ENCODE results near the gene CYRIA.

CYRIA gene

DNA sequence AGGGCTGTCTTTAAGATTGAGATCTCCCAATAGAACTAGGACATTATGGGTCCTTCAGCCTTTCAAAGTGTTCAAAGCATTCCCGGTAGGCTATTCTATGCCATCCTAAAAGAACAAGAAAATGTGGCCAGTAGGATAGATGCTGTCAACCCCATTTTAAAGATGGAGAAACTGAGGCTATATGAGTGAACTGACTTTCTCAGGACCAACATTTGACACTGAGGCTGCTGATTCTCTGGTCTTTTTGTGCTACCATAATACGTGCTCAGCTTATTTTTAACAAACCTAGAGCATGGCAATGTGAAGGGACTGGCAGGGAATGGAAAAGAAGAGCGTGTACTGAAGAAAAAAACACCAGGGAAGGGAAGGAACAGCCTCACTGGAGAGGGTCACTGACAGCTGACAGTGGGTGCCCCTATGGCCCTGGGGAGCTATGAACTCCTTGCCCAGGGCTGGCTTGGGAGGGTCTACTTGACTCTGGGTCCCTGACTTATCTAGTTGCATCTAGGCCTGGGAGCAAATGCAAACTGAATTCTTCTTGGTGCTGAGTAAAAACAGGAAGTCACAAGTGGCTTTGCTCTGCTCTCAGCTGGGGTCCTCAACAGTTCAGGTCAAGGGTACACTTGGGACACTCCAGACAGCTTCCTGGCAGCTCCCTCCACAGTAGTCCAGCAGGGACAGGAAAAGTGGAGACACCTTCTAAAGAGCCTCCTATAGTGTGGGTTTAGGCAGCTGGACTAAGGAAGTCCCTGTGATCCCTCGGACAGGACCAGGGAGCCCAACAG lies 2.3 kb downstream of the CYRIA start:
- no peak overlapping the region for H3K4me3 ChIP-seq (ENCODE audit: low read length)
- DNase-seq (ENCODE audit: low read depth) = no peak
- TF ChIP-seq, protein P1, sequence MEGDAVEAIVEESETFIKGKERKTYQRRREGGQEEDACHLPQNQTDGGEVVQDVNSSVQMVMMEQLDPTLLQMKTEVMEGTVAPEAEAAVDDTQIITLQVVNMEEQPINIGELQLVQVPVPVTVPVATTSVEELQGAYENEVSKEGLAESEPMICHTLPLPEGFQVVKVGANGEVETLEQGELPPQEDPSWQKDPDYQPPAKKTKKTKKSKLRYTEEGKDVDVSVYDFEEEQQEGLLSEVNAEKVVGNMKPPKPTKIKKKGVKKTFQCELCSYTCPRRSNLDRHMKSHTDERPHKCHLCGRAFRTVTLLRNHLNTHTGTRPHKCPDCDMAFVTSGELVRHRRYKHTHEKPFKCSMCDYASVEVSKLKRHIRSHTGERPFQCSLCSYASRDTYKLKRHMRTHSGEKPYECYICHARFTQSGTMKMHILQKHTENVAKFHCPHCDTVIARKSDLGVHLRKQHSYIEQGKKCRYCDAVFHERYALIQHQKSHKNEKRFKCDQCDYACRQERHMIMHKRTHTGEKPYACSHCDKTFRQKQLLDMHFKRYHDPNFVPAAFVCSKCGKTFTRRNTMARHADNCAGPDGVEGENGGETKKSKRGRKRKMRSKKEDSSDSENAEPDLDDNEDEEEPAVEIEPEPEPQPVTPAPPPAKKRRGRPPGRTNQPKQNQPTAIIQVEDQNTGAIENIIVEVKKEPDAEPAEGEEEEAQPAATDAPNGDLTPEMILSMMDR (conservative IDR thresholded peaks at IDR 0.05; ENCODE audit: low read depth, low read length) = no peak

DNA sequence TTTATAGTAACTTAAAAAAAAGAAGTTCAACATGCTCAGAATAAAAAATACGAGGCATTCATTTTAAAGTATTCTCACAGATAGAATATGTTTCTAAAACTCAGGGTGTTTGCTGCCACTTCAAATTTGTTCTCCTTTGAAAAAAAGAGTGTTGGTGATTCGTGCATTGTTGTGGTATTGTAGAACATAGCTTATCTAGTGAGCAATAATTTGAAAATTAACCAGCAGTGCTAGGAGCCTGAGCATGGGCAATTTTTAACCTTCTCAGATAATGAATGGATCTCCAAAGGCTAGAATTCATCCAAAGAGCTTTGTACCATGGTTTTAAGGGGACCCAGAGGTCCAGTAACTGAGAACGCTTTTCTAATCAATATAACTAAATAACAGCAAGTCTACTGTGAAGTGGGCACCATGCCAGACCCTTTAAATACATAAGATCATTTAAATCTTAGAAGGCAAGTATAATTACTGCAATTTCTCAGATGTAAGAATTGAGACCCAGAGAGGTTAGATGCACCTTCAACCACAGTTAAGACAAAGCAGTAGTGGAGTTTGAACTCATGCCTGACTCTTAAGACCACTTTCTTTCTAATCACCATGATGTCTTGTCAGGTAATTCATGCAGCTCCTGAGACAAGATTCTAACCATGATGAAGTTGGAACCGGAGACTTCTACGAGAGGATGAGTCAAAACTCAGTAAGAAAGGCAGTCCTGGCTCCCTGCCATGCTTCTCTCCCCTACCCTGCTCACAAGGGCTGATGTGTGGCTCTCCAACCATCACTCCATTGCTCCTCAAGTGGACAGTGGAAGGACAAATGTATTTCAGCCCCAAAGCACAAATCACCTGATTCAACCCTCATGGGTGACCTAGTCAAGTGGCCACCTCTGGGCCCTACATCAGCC lies 3.4 kb downstream of the CYRIA start:
- H3K4me3 ChIP-seq (ENCODE audit: low read length) = no peak overlapping the region
- no peak for DNase-seq (ENCODE audit: low read depth)
- TF ChIP-seq, protein P1 (conservative IDR thresholded peaks at IDR 0.05; ENCODE audit: low read depth, low read length) = no peak

DNA sequence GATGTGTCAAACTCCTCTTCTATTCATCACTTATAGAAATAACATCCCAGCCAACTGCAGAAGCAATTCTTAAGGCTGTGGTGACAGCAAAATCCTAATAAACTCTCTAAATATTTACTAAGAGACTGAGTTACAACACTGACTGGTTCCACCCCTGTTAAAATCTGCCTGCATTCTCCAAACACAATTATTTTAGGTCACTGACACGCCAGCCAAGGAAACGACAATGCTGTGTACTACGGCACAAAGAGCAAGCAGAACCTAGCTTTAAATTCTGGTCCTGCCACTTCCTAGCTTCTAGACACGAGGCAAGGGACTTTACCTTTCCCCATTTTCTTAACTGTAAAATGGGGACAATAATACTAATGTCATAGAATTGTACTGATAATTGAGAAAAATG lies 4.1 kb downstream of the CYRIA start:
- no peak for DNase-seq (ENCODE audit: low read depth)
- TF ChIP-seq, protein P1 (conservative IDR thresholded peaks at IDR 0.05; ENCODE audit: low read depth, low read length) = no peak
- H3K4me3 ChIP-seq (ENCODE audit: low read length) = no peak overlapping the region

DNA sequence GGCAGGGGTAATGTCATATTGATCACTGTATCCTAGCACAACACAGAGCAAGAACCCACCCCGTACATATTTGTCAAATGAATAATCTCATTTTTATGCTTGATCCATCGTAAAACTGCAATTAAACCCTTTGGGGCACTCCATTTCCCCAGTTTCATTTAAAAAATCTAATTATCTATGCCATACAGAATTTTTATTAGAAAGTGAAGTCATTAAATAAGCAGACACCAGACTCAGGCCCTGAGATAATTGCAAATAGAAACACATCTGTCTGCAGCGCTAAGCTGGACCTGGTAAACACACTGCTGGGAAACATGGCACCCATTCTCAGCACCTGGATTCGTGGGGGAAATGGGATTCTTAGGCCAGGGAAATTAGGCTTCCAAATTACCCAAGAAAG lies 5.1 kb downstream of the CYRIA start:
- H3K4me3 ChIP-seq (ENCODE audit: low read length) = no peak overlapping the region
- TF ChIP-seq, protein P1 (conservative IDR thresholded peaks at IDR 0.05; ENCODE audit: low read depth, low read length) = no peak
- DNase-seq (ENCODE audit: low read depth) = no peak

DNA sequence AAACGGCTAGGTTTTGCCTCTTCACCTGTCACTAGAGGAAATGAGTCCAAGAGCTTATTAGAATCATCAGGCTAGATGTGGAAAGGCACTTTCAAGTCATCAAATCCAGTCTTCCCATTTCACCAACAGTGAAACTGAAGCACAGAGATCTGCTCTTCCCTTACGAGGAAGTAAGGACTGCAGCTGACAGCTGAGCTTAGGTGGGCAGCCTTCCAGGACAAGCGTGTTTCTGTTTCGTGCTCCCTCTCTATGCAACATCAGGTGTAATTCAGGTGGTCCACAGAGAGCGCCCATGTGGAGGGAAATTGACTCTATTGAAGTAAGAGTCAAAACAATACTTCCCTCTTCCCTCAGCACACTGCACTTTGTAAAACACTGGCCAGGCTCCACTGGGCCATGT lies 5.5 kb downstream of the CYRIA start:
- DNase-seq (ENCODE audit: low read depth) = no peak
- TF ChIP-seq, protein P1 (conservative IDR thresholded peaks at IDR 0.05; ENCODE audit: low read depth, low read length) = no peak
- no peak overlapping the region for H3K4me3 ChIP-seq (ENCODE audit: low read length)

DNA sequence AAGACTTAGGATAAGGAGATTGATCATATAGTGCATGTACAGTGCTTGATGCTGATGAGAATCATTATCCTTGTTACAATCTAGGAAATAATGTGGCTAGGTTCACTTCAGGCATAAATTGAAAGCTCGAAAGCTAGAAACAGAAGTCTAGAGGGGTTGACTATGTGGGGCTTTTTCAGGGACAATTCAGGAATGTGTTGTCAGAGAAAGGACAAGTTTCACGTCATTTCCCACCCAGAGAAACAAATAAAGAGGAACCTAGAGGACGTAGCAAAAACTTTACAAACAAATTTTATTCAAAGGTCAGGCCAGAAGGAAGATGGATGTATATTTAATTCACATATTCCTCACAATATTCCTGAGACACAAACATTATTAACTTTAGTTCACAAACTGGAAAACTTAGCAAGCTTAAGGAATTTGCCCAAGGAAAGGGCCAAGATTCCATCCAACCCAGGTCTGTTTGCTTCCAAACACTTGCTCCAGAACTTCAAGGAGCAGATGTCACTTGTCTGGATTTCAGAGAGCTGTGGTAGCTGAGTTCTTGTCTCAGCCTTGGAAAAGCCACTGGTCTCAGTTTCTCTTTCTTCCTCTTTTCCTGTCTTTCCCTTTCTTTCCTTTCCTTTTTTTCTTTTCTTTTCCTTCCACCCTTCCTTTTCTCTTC lies 7.4 kb downstream of the CYRIA start:
- no peak for DNase-seq (ENCODE audit: low read depth)
- TF ChIP-seq, protein P1 (conservative IDR thresholded peaks at IDR 0.05; ENCODE audit: low read depth, low read length) = no peak
- H3K4me3 ChIP-seq (ENCODE audit: low read length) = no peak overlapping the region

All from retinal pigment epithelial cell (primary cell).